ENCODE measurements around the gene PELI2. TPM values are rescaled to one million over a fixed set of nuclear protein-coding genes. Genes with fewer than 3 reads are reported as not detected.

PELI2 gene
- total RNA-seq, 1 donor from 2014 or later = 8.9 TPM

DNA sequence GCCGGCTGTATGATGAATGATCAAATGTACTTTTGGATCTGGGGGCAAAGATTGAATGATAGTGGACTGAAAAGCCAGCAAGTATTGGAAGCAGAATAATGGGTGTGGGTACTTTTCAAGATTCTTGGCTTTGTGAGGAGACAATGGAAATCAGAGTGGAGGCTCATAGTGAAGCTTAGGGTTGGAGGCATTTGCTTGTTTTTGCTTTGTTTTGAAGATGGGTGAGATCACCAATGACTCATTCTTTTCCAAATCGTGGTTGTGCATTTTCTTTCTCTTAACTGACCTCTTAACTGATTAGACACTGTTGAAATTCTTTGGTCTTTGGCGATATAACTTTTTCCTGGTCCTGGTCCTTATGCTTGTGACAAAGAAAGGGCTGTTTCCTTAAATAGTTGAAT lies 54.4 kb downstream of the PELI2 start:
- DNase-seq (ENCODE audit: low read depth) = peak; percentile 96

DNA sequence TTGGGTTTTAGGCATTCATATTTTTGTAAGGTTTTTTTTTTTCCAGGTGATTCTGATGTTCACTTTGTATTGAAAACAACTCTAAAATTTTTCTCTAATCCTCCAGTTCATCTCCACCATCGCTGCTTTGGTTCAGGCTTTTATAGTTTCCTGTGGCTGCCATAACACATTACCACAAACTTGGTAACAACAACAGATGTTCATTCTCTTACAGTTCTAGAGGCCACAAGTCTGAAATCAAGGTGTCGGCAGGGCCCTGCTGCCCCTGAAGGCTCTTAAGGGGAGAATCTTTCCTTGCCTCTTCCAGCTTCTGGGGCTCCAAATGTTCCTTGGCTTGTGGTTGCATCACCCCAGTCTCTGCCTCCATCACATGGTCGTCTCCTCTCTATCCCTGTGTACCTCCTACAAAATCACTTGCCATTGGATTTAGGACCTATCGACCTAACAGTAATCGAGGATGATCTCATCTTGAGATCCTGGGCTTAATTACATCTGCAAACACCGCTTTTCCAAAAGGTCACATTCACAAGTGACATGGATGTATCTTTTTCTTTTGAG lies 55.2 kb downstream of the PELI2 start:
- DNase-seq (ENCODE audit: low read depth) = no peak

- no peak for DNase-seq (ENCODE audit: low read depth)
Observed at GRCh38 chr14:56175773-56176172, 57.6 kb downstream of the PELI2 start.

- DNase-seq (ENCODE audit: low read depth) = no peak
Observed at GRCh38 chr14:56176530-56176929, 58.3 kb downstream of the PELI2 start.

- no peak for DNase-seq (ENCODE audit: low read depth)
Observed at GRCh38 chr14:56177036-56177435, 58.8 kb downstream of the PELI2 start.

- DNase-seq (ENCODE audit: low read depth) = no peak
Observed at GRCh38 chr14:56180754-56181542, 62.7 kb downstream of the PELI2 start.

GRCh38 chr14:56181681-56182085 lies 63.5 kb downstream of the PELI2 start:
- DNase-seq (ENCODE audit: low read depth) = peak; percentile 84

DNA sequence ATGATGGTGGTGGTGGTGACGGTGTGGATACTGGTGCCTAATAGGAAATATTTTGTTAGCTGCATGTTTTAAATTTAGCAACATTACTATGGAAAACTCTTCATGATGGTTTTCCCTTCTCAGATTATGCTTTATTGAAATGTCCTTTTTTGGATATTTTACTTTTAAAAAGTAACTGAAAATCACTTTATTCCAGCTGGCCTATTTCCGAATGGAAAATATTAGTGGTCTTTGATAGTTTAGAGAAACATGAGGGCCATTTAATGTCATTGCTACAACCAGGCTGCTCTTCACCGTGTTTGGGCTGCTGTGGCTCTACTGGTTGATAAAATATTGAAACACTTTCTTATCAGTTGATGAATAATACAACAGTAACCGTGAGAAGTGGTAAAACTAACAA lies 64.2 kb downstream of the PELI2 start:
- no peak for DNase-seq (ENCODE audit: low read depth)

- no peak for DNase-seq (ENCODE audit: low read depth)
Observed at GRCh38 chr14:56183631-56184157, 65.5 kb downstream of the PELI2 start.

GRCh38 chr14:56185992-56186391 lies 67.8 kb downstream of the PELI2 start:
- no peak for DNase-seq (ENCODE audit: low read depth)

DNA sequence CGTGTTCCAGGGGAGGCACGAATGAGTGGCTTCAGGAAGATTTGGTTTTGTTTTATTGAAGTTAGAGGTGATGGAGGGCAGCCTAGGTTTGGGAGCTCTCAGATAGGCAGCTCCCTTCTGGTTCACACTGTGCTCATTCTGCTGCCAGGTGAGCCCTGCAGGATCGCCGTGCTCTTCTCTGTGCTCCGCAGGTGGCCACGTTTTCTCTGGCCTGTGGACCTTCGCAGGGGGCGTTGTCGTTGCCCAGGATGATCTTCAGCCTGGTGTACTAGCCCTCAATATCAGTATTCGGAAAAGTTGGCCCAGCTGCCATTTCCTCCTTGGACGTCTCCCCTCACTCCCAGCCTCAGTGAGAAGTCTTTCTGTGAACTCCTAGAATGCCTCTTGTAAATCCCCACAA lies 69.5 kb downstream of the PELI2 start:
- DNase-seq (ENCODE audit: low read depth) = no peak

DNA sequence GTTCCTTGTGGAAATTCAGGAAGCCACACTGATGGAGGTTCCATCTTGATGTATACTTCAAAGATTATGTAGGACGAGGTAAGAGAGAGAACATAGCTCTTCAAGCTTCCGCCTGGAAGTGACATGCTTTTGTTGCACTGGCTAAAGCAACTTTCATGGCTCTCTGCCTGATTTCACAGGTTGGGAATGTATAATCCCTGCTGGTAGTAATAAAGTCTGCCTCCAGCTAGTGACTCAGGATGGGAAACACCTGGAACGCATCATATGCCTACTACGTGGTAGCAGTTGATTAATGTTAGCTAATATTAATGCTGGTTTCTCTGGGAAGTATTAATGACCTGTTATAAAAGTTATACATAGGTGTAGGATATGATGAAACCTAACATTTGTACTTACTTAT lies 71.1 kb downstream of the PELI2 start:
- peak; percentile 96 for DNase-seq (ENCODE audit: low read depth)

DNA sequence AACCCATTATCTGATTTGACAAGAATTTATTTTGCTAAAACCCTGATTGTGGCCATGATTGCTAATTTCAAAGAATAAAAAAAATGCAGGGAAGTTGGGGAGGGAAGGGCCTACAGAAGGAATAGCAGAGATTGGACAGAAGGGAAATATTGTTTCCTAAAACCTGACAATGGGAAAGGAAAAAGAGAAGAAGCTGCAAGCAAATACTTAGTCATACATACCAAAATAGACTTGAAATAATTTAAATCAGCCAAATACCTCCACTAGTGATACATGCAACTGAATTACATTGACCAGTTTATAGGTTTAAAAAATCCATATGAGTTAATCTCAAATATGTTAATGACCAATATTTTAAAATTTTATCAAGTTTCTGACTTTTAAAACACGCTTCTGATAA lies 75.1 kb downstream of the PELI2 start:
- no peak for DNase-seq (ENCODE audit: low read depth)

- no peak for DNase-seq (ENCODE audit: low read depth)
Observed at GRCh38 chr14:56194042-56194441, 75.8 kb downstream of the PELI2 start.

- no peak for DNase-seq (ENCODE audit: low read depth)
Observed at GRCh38 chr14:56195223-56195622, 77.0 kb downstream of the PELI2 start.

DNA sequence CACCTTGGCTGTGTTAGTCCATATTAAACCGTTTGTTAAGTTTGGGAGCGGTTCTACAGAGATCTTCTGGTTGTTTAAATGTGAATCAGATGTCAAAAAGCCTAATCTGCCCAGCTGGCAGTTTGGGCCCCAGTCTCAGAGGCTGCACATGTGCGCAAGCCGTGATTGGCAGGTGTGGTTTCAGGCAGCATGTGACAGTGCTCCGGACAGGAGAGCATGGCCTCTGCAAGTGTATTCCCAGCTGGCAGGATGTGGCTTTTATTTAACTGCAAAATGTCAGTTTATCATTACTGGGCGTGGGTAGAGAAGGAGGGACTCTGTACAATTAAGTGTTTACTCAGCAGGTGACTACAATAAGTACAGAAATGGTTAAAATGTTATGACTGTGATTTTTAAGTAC lies 77.5 kb downstream of the PELI2 start:
- DNase-seq (ENCODE audit: low read depth) = peak; percentile 76

DNA sequence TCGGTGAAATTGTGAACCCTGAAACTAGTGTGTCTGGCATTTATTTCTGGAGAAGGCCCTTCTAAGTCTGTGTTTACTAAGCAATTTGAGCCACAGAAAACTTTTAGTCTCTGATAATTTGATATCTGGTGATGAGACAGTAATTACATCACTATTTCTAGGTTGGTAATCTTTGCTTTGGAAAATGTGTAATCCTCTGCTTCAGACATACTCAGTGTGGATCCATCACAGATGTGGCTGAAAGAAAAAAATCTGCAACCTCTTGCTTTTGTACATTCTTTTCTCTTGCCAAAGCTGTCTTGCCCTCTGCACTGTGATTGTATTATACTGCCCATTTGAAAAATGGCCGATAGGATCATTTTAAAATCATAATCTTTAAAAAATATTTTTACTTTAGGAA lies 78.1 kb downstream of the PELI2 start:
- peak; percentile 43 for DNase-seq (ENCODE audit: low read depth)

DNA sequence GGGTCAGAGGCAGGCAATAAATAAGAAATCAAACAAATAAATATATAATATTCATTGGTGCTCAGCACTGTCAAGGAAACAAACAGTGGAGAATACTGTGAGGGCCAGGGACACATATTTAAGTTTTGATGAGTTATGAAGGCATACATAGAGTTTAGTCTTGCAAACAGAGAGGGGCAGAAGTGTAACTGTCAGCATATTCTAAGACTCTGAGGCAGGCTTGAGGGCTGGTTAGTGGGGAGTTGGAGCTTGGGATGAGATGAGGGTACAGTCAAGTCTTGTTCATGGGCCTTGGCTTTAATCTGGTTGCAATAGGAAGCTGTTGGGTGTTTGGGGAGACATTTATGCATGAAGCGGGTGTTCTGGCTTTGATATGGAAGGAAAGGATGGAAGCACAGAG lies 78.9 kb downstream of the PELI2 start:
- DNase-seq (ENCODE audit: low read depth) = no peak

DNA sequence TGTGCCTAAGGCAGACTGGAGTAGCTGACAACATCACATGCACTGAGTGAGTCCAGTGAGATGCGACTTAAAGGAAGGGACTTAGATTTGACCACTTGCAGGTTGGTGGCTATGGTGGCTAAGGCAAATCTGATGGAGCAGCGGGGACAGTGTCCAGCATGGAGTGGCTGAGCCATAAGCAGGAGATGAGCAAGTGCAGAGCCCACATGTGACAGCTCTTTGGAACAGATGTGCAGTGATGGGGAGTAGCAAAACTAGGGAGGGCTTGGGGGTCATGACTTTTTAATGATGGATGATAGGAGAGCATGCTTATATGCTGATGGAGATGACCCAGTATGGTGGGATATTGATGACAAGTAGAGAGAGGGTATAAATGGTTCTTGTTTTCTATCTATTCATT lies 80.2 kb downstream of the PELI2 start:
- no peak for DNase-seq (ENCODE audit: low read depth)

GRCh38 chr14:56199095-56199981 lies 81.1 kb downstream of the PELI2 start:
- DNase-seq (ENCODE audit: low read depth) = peak; percentile 99

GRCh38 chr14:56199982-56200577 lies 81.9 kb downstream of the PELI2 start:
- DNase-seq (ENCODE audit: low read depth) = no peak

DNA sequence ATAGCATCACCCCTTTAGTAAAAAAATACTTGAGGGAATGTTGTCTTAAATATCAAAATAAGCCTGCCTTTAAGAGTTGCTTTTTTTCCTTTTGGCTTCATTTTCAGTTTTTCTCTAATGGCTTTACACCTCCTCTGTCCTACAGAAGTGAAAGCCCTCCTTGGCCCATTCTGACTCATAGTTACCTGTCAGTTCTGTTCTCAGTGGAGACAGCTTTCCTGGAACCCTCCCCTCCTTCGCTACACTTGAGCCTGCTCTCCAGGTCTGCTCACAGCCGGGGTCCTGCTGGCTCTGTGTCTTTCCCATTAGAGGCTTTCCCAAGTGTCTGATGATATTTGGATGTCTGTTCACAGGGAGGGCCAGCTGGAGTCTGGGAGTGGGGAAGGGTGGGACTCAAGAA lies 84.0 kb downstream of the PELI2 start:
- peak; percentile 31 for DNase-seq (ENCODE audit: low read depth)

Measured in renal cortical epithelial cell (primary cell).